ENCODE measurements around the gene OR6P1. TPM values are rescaled to one million over a fixed set of nuclear protein-coding genes. Genes with fewer than 3 reads are reported as not detected.

Gene OR6P1
- total RNA-seq, 1 donor from 2014 or later: not detected

GRCh38 chr1:158583962-158584361, 13.6 kb upstream of the OR6P1 start:
- TF ChIP-seq CTCF (conservative IDR thresholded peaks at IDR 0.05; ENCODE audit: low read depth, low read length): no peak
- no peak overlapping the region for H3K4me3 ChIP-seq (ENCODE audit: low read depth, low read length)
- DNase-seq (ENCODE audit: low read depth): no peak

GRCh38 chr1:158579733-158580132, 9.4 kb upstream of the OR6P1 start, which contains the start of gene OR10X1:
TSS of gene OR10X1 (minus strand) at chr1:158579899. CDS start at chr1:158579899, 0 bp downstream.
- no peak for TF ChIP-seq CTCF (conservative IDR thresholded peaks at IDR 0.05; ENCODE audit: low read depth, low read length)
- DNase-seq (ENCODE audit: low read depth): no peak
- no peak within 1 kb of the TSS for H3K4me3 ChIP-seq (ENCODE audit: low read depth, low read length)

GRCh38 chr1:158577561-158577960, 7.2 kb upstream of the OR6P1 start:
- no peak for TF ChIP-seq CTCF (conservative IDR thresholded peaks at IDR 0.05; ENCODE audit: low read depth, low read length)
- no peak overlapping the region for H3K4me3 ChIP-seq (ENCODE audit: low read depth, low read length)
- no peak for DNase-seq (ENCODE audit: low read depth)

- no peak for TF ChIP-seq CTCF (conservative IDR thresholded peaks at IDR 0.05; ENCODE audit: low read depth, low read length)
- no peak overlapping the region for H3K4me3 ChIP-seq (ENCODE audit: low read depth, low read length)
Measured at GRCh38 chr1:158572226-158572625, 1.8 kb upstream of the OR6P1 start.

GRCh38 chr1:158564608-158565007, 5.8 kb downstream of the OR6P1 start:
- no peak for TF ChIP-seq CTCF (conservative IDR thresholded peaks at IDR 0.05; ENCODE audit: low read depth, low read length)
- no peak for DNase-seq (ENCODE audit: low read depth)

More at GRCh38 chr1:158572226-158572625, 1.8 kb upstream of the OR6P1 start:
- no peak for DNase-seq (ENCODE audit: low read depth)

GRCh38 chr1:158563853-158564252, 6.5 kb downstream of the OR6P1 start:
- no peak overlapping the region for H3K4me3 ChIP-seq (ENCODE audit: low read depth, low read length)
- no peak for TF ChIP-seq CTCF (conservative IDR thresholded peaks at IDR 0.05; ENCODE audit: low read depth, low read length)

More at GRCh38 chr1:158564608-158565007, 5.8 kb downstream of the OR6P1 start:
- no peak overlapping the region for H3K4me3 ChIP-seq (ENCODE audit: low read depth, low read length)

GRCh38 chr1:158559696-158560095, 10.7 kb downstream of the OR6P1 start:
- no peak for DNase-seq (ENCODE audit: low read depth)
- no peak for TF ChIP-seq CTCF (conservative IDR thresholded peaks at IDR 0.05; ENCODE audit: low read depth, low read length)
- H3K4me3 ChIP-seq (ENCODE audit: low read depth, low read length): no peak overlapping the region

More at GRCh38 chr1:158563853-158564252, 6.5 kb downstream of the OR6P1 start:
- no peak for DNase-seq (ENCODE audit: low read depth)

Data from epithelial cell of proximal tubule (primary cell).